ENCODE results near the gene GPR52.
A peak's percentile ranks its signal among the peaks of the same experiment; 100 is the strongest.
"Not testable (repeated sequence)": the region's sequence is repeated elsewhere in the genome, so short reads cannot be mapped to it uniquely, and the experiment has no call there.

Gene GPR52

GRCh38 chr1:174447866-174448530 is at the start of gene GPR52:
Gene GPR52 (plus strand): TSS chr1:174447964. CDS start chr1:174448112, 148 bp downstream.
- DNase-seq: peak in 13 of 56 donors; percentile 4 to 32 (median 17)

- no peak for DNase-seq
Observed at GRCh38 chr1:174398246-174398645, 49.5 kb upstream of the GPR52 start.

GRCh38 chr1:174399211-174399610 is 48.6 kb upstream of the GPR52 start:
- no peak for DNase-seq

- no peak for DNase-seq
Observed at GRCh38 chr1:174401075-174401474, 46.7 kb upstream of the GPR52 start.

- no peak for DNase-seq
Observed at GRCh38 chr1:174405219-174405618, 42.5 kb upstream of the GPR52 start.

- DNase-seq: no peak
Observed at GRCh38 chr1:174406421-174406820, 41.3 kb upstream of the GPR52 start.

- DNase-seq: no peak
Observed at GRCh38 chr1:174407665-174408064, 40.1 kb upstream of the GPR52 start.

- no peak for DNase-seq
Observed at GRCh38 chr1:174408146-174408545, 39.6 kb upstream of the GPR52 start.

- DNase-seq: not testable (repeated sequence)
Observed at GRCh38 chr1:174409801-174410200, 38.0 kb upstream of the GPR52 start.

- peak in 1 of 56 donors; percentile 1 for DNase-seq
Observed at GRCh38 chr1:174413632-174414031, 34.1 kb upstream of the GPR52 start.

- no peak for DNase-seq
Observed at GRCh38 chr1:174414203-174414602, 33.6 kb upstream of the GPR52 start.

GRCh38 chr1:174415506-174415905 is 32.3 kb upstream of the GPR52 start:
- no peak for DNase-seq

GRCh38 chr1:174417921-174418320 is 29.8 kb upstream of the GPR52 start:
- DNase-seq: no peak

GRCh38 chr1:174425121-174425520 is 22.6 kb upstream of the GPR52 start:
- DNase-seq: no peak

GRCh38 chr1:174426153-174426552 is 21.6 kb upstream of the GPR52 start:
- DNase-seq: no peak

- DNase-seq: no peak
Observed at GRCh38 chr1:174428033-174428432, 19.7 kb upstream of the GPR52 start.

- DNase-seq: no peak
Observed at GRCh38 chr1:174428739-174429138, 19.0 kb upstream of the GPR52 start.

- DNase-seq: no peak
Observed at GRCh38 chr1:174433451-174433850, 14.3 kb upstream of the GPR52 start.

- no peak for DNase-seq
Observed at GRCh38 chr1:174445351-174445750, 2.4 kb upstream of the GPR52 start.

- DNase-seq: peak in 9 of 56 donors; percentile 0 to 25 (median 16)
Observed at GRCh38 chr1:174445817-174446216, 1.9 kb upstream of the GPR52 start.

- DNase-seq: peak in 1 of 56 donors; percentile 22
Observed at GRCh38 chr1:174448531-174448883, 743 bp downstream of the GPR52 start.

- no peak for DNase-seq
Observed at GRCh38 chr1:174448974-174449373, 1.2 kb downstream of the GPR52 start.

GRCh38 chr1:174451408-174451807 is 3.6 kb downstream of the GPR52 start:
- peak in 1 of 56 donors; percentile 10 for DNase-seq

GRCh38 chr1:174465855-174466254 is 18.1 kb downstream of the GPR52 start:
- no peak for DNase-seq

All from nucleus accumbens (tissue), 56 donors.